GM18858 (cell line): ENCODE measurements around the gene PTPRA.
A peak's percentile ranks its signal among the peaks of the same experiment; 100 is the strongest.
"Not testable (repeated sequence)": the region's sequence is repeated elsewhere in the genome, so short reads cannot be mapped to it uniquely, and the experiment has no call there.

ENCODE experiments used
- ATAC-seq: cut with Tn5 transposase; IDR thresholded peaks from one replicate; pipeline ENCODE4 v1.9.1; 2021; ENCODE audit not compliant: unreplicated experiment

The PTPRA gene

DNA sequence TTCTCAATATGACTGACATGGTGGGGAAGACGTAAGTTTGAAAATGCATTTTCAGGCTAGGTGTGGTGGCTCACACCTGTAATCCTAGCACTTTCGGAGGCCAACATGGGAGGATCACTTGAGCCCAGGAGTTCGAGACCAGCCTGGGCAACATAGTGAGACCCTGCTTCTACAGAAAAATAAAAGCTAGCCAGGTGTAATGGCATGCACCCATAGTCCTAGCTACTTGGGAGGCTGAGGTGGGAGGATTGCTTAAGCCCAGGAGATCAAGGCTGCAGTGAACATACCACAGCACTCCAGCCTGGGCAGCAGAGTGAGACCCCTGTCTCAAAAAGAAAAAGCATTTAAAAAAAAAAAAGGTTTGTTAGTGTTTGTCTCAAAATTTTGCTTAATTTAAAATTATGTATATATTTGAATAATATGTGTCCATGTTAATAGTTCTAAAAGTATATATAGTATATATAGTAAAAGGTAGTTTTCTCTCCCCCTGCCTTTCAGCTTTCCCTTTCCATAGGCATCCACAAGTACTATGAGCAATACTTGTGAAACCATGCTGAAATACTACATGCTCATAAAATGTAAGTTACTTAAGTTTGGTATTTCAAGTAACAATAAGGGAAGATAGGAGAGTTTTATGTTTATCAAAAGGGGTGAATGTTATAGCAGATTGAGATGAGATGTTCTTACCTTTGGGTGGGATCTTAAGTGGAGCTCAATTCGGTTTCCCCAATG is 15.1 kb downstream of the PTPRA start:
- no peak for ATAC-seq

DNA sequence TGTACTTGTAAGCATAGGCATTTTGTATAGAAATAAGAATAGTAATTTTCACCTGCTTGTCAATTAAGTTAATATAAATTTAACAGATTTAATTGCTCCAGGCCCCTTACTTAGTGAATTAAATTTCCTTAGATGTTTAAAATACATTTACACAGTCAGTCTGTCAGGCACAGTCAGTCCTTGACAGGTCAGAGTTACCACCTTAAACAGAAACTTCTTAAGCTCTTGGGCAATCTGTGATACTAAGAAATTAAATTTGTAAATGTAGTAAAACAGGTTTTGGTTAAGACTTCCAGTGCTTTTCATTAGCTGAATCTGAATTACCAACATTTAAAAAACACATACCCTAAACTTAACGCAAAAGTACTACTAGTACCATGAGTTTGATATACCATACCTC is 15.9 kb downstream of the PTPRA start:
- ATAC-seq: no peak

DNA sequence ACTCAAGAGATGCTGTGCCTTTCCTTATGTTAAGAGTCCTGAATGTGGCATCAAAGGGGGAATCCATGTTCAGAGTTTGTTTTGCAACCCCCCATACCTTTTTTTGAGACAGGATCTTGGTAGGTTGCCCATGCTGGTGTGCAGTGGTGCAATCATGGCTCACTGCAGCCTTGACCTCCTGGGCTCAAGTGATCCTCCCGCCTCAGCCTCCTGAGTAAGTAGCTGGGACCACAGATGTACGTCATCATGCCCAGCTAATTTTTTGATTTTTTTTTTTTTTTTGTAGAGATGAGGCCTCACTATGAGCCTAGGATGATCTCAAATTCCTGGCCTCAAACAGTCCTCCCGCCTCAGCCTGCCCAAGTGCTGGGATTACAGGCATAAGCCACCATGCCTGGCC is 16.5 kb downstream of the PTPRA start:
- no peak for ATAC-seq

DNA sequence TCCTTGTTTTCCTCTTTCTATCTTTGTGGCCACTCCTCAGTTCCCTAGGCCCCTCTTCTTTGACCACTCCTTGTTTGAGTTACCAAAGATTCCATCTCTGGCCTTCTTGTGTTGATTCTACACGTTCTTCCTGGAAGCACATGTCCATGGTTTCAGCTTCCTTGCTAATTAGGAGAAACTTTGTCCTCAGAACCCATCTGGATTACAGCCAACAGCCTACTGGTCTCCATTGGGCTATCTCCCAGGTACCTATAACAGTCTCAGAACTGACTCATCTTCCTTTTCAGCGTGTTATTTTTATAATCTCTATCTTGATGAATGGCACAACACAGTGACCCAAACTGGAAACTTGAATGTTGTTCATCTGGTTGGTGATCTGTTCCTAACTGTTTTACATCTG is 17.5 kb downstream of the PTPRA start:
- no peak for ATAC-seq

DNA sequence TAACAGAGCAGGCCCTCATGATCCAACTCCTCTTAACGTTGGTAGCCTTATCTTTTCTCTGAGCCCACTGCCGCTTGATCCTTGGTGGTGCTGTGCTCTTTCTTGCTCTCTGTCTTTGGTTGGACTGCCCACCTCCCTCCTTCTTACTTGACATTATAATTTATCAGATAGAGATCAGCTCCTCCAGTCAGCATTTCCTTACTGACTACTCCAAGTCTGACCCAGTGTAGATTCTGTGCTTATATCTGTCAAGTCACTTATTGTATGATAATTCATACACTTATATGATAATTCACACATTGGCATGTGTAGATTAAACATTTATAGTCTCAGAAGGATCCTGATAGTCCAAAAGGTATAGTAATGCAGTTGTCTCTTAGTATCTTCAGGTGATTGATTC is 18.1 kb downstream of the PTPRA start:
- no peak for ATAC-seq

DNA sequence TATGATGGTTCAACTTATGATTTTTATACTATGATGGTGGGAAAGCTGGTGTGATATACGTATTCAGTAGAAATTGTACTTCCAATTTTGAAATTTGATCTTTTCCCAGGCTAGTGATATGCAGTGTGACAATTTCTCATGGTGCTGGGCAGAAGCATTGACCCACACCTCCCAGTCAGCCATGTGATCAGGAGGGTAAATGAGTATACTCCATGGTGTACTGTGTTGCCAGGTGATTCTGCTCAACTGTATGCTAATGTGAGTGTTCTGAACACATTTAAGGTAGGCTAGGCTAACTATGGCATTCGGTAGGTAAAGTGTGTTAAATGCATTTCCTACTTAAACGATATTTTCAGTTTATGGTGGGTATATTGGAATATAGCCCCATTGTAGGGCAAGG is 19.1 kb downstream of the PTPRA start:
- no peak for ATAC-seq

DNA sequence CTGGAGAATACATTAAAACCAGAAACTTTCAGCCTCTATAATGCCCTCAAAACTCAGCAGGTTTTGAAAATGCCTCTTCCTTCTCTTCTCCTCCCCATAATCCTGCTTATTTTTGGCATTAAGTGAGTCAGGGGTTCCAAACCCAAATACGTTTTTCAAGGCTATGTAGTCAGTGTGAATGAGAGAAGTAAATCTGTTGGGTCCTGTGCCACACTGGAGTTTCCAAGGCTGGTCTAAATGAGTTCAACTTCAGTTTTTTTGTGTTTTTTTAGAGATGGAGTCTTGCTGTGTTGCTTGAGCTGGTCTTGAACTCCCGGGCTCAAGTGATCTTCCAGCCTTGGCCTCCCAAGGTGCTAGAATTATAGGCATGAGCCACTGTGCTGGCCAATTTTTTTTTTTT is 20.9 kb downstream of the PTPRA start:
- ATAC-seq: no peak

DNA sequence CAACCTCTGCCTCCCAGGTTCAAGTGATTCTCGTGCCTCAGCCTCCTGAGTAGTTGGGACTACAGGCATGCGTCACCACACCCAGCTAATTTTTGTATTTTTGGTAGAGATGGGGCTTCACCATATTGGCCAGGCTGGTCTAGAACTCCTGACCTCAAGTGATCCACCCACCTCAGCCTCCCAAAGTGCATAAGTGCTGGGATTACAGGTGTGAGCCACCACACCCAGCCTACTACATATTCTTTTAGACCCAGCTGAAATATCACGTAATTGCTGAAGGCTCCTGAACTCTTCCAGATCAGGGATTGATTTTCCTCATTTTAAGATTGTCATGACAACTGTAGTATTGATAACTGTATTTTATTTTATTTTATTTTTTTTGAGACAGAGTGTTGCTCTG is 21.9 kb downstream of the PTPRA start:
- ATAC-seq: not testable (repeated sequence)

DNA sequence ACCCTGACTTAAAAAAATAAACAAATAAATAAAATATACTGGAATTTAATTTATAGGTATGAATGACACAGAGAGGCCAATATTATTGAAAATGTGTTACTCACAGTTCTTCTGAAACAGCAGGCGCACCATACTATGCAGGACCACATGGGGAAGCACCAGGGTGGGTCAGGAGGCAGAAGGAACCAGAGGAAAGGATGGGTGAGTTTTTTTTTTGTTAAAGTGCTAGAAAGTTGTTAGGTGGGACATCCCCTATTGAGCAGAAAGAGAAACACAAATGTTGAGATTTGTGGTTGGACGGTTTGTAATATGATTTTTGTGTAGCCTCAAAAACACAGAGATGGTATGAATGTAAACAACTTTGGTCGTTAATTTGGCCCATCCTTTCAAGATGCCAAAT is 26.0 kb downstream of the PTPRA start:
- ATAC-seq: peak; percentile 55

DNA sequence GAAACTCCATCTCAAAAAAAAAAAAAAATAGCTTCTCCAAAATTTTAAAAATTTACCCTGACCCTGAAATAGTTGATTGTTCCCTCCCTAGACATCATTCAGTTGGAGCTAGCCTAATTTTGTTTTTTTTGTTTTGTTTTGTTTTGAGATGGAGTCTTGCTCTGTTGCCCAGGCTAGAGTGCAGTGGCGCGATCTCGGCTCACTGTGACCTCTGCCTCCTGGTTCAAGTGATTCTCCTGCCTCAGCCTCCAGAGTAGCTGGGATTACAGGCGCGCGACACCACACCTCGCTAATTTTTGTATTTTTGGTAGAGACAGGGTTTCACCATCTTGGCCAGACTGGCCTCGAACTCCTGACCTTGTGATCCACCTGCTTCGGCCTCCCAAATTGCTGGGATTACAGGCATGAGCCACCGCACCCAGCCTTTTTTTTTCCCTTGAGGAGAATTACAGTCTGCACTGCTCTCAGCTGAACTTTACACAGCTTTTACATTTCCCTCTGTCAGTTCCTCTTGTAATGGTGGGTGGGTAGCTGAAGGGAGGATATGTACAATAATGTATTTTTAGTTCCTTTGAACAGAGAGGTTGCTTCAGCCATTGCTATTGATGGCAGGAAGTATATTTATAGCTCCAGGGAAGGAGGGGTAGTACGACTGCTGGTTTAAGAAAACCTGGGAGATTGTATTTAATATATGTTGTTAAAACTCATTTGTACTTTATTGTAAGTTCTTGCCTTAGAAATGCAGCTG is 27.7 kb downstream of the PTPRA start:
- no peak for ATAC-seq

DNA sequence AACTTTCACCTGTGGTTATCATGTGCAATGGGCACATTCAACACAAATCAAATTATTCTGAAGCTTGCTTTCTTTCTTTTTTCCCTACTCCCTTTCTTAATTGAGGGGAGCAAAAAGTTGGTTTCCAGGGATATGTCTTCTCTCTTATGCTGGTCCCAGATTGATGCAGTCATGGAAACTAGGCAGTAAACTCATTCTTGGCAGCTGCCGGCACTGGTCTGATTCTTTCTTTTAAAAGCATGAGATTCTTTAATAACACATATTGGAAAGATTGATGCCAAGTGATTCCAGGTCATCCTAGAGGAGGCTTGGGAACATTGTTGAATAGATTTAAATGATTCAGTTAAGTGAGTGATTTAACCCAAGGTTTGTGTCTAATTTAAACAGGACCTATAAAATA is 29.0 kb downstream of the PTPRA start:
- ATAC-seq: no peak

DNA sequence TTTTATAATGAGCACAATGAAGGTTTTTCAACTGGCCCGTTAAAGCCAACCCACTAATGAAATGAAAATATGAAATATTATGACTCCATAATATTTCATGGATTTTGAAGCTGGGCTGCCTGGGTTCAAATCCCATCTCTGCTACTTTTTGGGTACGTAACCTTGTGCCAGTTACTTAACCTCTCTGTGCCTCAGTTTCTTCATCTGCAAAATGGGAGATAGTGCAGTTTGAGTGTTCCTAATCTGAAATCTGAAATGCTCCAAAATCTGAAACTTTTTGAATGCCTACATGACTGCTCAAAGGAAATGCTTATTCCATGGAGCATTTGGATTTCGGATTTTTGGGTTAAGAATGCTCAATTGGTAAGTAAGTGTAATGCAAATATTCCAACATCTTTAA is 29.5 kb downstream of the PTPRA start:
- no peak for ATAC-seq

DNA sequence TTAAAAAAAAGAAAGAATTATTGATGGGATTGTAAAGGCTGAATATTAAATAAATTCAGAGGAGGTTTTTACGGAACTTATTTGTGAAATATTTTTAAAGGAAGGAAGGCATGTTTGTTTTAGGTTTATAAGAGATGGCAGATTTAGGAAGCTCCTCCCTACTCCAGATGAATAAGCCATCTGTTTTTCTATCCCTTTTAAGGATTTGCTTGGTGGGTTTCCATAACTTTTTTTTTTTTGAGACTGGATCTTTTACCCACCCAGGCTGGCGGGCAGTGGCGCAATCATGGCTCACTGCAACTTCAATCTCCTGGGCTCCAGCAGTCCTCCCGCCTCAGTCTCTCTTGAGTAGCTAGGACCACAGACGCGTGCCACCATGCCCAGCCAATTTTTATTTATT is 30.4 kb downstream of the PTPRA start:
- no peak for ATAC-seq

DNA sequence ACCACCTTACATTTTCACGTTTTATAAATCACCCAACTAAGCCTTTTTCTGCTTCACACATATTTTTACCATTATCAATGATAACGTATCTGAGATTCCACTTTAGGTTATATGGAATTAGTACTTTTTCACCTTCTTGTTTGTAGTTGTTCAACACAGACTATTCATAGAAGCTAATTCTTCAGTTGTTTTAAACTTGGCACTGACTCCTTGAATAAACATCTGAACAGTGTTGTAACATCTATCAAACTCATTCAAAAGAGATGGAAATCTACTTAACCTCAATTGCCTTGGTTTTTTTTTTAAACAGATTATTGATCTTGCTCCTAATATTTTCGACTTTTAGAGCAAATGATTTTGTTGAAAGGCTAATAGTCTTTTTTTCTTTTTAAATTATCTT is 34.2 kb downstream of the PTPRA start:
- no peak for ATAC-seq

DNA sequence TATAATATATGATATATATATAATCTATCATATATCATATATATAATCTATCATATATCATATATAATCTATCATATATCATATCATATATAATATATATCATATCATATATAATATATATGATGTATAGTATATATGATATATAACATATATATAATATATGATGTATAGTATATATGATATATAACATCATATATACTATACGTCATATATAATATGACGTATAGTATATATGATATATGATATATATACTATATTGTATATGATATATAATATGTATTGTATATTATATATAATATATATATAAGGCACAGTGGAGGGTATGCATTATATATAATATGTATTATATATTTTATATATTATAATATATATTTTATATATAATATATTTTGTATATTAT is 36.7 kb downstream of the PTPRA start:
- no peak for ATAC-seq

DNA sequence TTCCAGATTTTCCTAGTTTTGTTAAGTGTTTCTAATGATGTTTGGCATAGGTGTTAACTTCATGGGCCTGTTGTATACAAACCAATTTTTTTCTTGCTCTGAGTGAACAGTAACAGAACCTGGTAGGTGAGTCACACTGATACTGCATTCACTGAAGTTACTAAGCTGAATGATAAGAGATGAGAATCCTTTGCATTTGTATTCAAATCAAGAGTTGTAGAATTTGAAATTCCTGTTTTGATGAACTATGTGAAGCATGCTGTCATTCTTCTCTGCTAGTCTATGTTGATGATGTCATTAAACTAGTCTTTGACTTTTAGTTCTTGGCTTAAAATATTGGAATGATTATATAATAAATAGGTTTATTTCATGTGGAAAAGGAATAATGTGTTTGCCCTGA is 37.9 kb downstream of the PTPRA start:
- no peak for ATAC-seq

DNA sequence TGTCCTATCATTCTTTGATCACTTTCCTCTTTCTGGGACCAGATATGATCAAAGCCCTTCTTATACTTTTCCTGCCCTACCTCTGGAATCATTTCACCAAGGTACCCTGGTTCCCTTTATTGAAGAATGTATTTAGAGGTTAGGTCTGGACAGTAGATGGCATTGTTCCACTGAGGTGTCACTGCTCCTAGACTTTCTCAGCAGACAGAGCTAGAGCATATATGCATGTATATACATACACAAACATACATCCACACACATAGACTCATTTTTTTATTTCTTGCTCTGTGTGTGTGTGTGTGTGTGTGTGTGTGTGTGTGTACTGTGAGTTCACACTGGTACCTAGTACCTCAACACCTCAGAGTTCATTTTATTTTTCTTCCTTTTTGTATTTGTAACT is 40.9 kb downstream of the PTPRA start:
- ATAC-seq: no peak

DNA sequence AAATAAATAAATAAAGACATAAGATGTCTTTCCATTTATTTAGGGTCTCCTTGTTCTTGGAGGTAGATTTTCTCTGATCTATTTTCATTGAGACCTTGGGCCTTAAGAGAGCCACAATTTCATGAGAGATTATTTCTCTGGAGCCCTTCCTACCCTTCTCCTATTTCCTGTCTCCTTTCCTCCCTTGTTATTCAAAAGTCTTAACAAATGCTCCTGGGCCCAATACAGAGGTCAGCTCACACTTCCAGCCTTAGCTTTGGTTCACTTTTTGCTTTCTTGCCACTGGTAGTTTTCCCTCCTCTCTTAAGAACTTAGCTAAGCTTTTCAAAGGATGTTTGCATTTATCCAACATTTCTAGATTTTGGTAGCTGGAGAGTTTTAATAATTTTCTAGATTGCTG is 44.0 kb downstream of the PTPRA start:
- ATAC-seq: no peak

DNA sequence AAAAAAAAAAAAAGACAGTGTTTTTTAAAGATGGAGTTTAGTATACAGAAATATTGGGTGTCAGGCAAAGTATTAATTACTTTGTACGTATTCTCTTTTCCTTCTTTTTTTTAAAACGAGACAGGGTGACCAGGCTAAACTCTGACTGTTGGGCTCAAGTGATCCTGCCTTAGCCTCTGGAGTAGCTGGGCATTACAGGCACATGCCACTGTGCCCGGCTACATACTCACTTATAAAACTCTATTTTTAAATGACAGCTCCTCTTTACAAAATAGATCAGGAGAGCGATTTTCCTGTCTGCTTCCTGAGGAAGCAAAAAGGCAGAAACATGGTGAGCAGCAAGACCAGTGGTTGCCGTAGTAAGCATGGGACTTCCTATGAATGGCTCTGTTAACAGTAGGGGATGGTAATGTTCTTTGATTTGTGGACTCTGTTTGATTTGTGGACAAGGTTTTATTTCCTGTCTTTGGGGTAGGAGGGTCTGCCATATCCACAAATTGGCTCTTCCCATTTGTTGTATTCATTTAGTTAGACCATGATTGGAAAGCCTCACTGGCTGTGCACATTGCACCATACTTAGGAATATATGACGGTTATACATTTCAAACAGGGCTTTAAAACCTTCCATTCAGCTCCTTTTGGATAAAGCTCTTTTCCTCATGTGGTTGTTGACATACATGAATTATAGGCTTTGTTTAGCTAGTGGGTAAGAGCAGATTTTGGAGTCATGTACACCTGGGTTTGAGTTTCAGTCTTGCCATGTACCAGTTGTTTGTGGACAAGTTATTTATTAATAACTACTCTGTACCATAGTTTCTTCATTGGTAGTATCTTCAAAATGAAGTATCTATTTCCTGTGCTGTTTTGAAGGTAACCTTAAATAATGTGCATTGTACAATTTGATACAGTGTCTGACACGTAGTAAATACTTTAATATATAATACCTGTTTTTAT is 45.1 kb downstream of the PTPRA start:
- no peak for ATAC-seq

DNA sequence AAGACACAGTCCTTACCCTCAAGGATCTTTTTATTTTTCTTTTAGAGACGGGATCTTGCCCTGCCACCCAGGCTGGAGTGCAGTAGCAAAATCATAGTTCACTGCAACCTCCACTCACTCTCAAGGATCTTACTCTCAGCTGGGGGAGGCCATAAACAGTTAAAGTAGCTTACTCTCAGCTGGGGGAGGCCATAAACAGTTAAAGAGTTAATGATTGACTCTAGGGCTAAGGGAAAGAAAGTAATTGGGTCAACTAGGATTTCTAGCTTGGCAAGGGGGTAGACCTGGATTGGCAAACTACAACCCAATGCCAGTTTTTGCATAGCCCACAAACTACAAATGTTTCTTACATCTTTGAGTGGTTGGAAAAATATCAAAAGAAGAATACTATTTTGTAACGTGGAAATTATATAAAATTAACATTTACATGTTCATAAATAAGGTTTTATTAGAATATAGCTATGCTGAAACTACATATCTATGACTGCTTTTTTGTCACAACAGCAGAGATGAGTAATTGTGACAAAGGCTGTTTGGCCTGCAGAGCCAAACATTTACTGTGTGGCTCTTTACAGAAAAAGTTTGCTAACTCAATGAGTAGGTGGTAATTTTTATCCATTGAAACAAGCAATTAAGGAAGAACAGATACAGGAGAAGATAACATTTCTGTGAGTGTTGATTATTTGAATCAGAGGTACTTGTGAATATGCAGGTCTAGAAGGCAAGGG is 46.4 kb downstream of the PTPRA start:
- no peak for ATAC-seq

DNA sequence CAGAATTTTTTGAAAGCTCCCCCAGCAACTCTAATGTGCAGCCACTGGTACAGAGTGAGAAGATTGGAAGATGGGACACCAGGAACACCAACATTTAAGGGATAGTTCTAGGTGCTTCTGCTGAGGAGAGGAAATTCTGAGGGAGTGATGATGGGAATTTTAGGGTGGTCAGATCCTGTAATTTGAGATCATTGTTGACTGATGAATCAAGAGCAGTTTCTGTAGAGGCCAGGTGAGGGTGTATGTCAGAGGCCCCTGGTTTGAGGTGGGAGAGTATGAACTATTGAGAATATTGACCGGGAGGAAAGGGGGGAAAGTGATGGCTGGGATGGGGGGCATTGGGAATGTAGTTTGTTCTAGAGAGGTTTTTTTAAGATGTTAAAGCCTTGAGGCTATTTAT is 47.2 kb downstream of the PTPRA start:
- no peak for ATAC-seq
